ENCODE data around the gene RAP1B.

GRCh38 chr12:68630598-68630997 is 19.9 kb downstream of the RAP1B start:
- no peak for TF ChIP-seq CTCF (IDR thresholded peaks at IDR 0.05)
- TF ChIP-seq USF1 (CRISPR knock-in tag; IDR thresholded peaks at IDR 0.05) = no peak
- TF ChIP-seq GABPB1 (CRISPR knock-in tag; IDR thresholded peaks at IDR 0.05) = no peak
- no peak for TF ChIP-seq ESRRA (CRISPR knock-in tag; IDR thresholded peaks at IDR 0.05; ENCODE audit: borderline replicate concordance)
- TF ChIP-seq ZNF138 (CRISPR knock-in tag; conservative IDR thresholded peaks at IDR 0.05) = no peak
- no peak for TF ChIP-seq TCF7 (CRISPR knock-in tag; IDR thresholded peaks at IDR 0.05; ENCODE audit: low read depth)
- TF ChIP-seq ATF2 (CRISPR knock-in tag; IDR thresholded peaks at IDR 0.05; ENCODE audit: borderline replicate concordance, low read depth) = no peak
- no peak for TF ChIP-seq FOXK1 (CRISPR knock-in tag; IDR thresholded peaks at IDR 0.05)
- TF ChIP-seq CBFB (CRISPR knock-in tag; IDR thresholded peaks at IDR 0.05; ENCODE audit: low read depth) = no peak
- no peak for TF ChIP-seq KAT7 (CRISPR knock-in tag; IDR thresholded peaks at IDR 0.05; ENCODE audit: borderline replicate concordance)
- no peak for TF ChIP-seq STAT6 (CRISPR knock-in tag; conservative IDR thresholded peaks at IDR 0.05; ENCODE audit: low read depth)
- TF ChIP-seq HMGXB4 (CRISPR knock-in tag; IDR thresholded peaks at IDR 0.05) = no peak
- no peak for TF ChIP-seq SP1 (CRISPR knock-in tag; conservative IDR thresholded peaks at IDR 0.05)
